A673 (cell line): ENCODE results near the gene MGARP. TPM values are rescaled to one million over a fixed set of nuclear protein-coding genes. Genes with fewer than 3 reads are reported as not detected.

Source experiments
- BruUV-seq: library from RNA; stranded (reverse); fragments of 400-500 nt; replicated peaks from 2 replicates; lab custom pipeline; 2021; lab: Mats Ljungman, UMichigan
- CTCF ChIA-PET: fragments of 300-600 bp; sonication (Branson Sonifier 250); formaldehyde crosslinking; loops from one replicate; lab custom pipeline; 2022; ENCODE audit warnings: antibody characterized with exemption; lab: Charles Lee
- POLR2A ChIA-PET: fragments of 300-600 bp; sonication (Branson Sonifier 250); formaldehyde crosslinking; loops from one replicate; lab custom pipeline; 2022; ENCODE audit warnings: antibody characterized with exemption; ENCODE audit not compliant: low non-redundant PET; lab: Charles Lee
- DNase-seq: peaks from one replicate; pipeline ENCODE4 v3.0.0-alpha.2; 2015; ENCODE audit warnings: low spot score
- H3K27ac ChIP-seq: fragments of 200-600 bp; sonication (generic); 2 replicates; pipeline ENCODE4 v1.5.1; 2016; ENCODE audit warnings: mixed run types, low read depth, mild to moderate bottlenecking, mixed read lengths, antibody characterized with exemption, low read length; ENCODE audit not compliant: poor library complexity, severe bottlenecking
- H3K27me3 ChIP-seq: fragments of 200-600 bp; sonication (generic); replicated peaks from 2 replicates; pipeline ENCODE4 v1.6.1; 2017; ENCODE audit warnings: mixed run types, low read depth, mild to moderate bottlenecking, mixed read lengths, antibody characterized with exemption, low read length; ENCODE audit not compliant: insufficient read depth, poor library complexity
- H3K36me3 ChIP-seq: fragments of 200-600 bp; sonication (generic); 2 replicates; pipeline ENCODE4 v1.6.1; 2016; ENCODE audit warnings: mixed run types, mild to moderate bottlenecking, mixed read lengths, antibody characterized with exemption, low read length; ENCODE audit not compliant: insufficient read depth, poor library complexity, severe bottlenecking
- H3K4me1 ChIP-seq: fragments of 200-600 bp; sonication (generic); 2 replicates; pipeline ENCODE4 v1.6.1; 2017; ENCODE audit warnings: mixed run types, mild to moderate bottlenecking, mixed read lengths, antibody characterized with exemption, low read length; ENCODE audit not compliant: insufficient read depth, poor library complexity, severe bottlenecking
- H3K4me3 ChIP-seq: fragments of 200-600 bp; sonication (generic); 2 replicates; pipeline ENCODE4 v1.5.1; 2016; ENCODE audit warnings: low read depth, mixed run types, mild to moderate bottlenecking, mixed read lengths, low read length; ENCODE audit not compliant: poor library complexity, severe bottlenecking
- H3K9me3 ChIP-seq: fragments of 200-600 bp; sonication (generic); 2 replicates; pipeline ENCODE4 v1.6.1; 2016; ENCODE audit warnings: mixed run types, low read depth, mild to moderate bottlenecking, mixed read lengths, antibody characterized with exemption, low read length; ENCODE audit not compliant: poor library complexity, severe bottlenecking
- EZH2 ChIP-seq: fragments of 200-600 bp; sonication (generic); IDR thresholded peaks from 2 replicates; pipeline ENCODE4 v1.6.1; 2017; ENCODE audit warnings: borderline replicate concordance, low read depth, mild to moderate bottlenecking, mixed read lengths, antibody characterized with exemption, low read length; ENCODE audit not compliant: poor library complexity, severe bottlenecking
- intact Hi-C: fragments of 100-400 bp; cut with micrococcal nuclease; formaldehyde crosslinking; loops from one replicate; pipeline ENCODE4 v1.10.0; 2022; ENCODE audit not compliant: unreplicated experiment
- total RNA-seq: library from RNA; stranded (reverse); gene quantifications from 2 replicates; pipeline ENCODE4 v1.2.3, GENCODE V29; 2021
- TF ChIP-seq, protein P1 (sequence below): fragments of 300-800, 200-600 bp; sonication (generic); conservative IDR thresholded peaks from 2 replicates; pipeline ENCODE4 v1.5.1; 2017; ENCODE audit warnings: low read depth, mild to moderate bottlenecking, antibody characterized with exemption, low read length, moderate library complexity, mixed read lengths

Gene MGARP
- total RNA-seq, 1 experiment from 2014 or later: 6.0 TPM

- POLR2A ChIA-PET: no interaction called here
- no peak overlapping the region for H3K4me3 ChIP-seq
- intact Hi-C loops: no loop called here
Measured at GRCh38 chr4:139267301-139267700, 12.7 kb downstream of the MGARP start.

GRCh38 chr4:139266583-139267257, 13.3 kb downstream of the MGARP start:
- no peak for TF ChIP-seq EZH2
- TF ChIP-seq, protein P1, sequence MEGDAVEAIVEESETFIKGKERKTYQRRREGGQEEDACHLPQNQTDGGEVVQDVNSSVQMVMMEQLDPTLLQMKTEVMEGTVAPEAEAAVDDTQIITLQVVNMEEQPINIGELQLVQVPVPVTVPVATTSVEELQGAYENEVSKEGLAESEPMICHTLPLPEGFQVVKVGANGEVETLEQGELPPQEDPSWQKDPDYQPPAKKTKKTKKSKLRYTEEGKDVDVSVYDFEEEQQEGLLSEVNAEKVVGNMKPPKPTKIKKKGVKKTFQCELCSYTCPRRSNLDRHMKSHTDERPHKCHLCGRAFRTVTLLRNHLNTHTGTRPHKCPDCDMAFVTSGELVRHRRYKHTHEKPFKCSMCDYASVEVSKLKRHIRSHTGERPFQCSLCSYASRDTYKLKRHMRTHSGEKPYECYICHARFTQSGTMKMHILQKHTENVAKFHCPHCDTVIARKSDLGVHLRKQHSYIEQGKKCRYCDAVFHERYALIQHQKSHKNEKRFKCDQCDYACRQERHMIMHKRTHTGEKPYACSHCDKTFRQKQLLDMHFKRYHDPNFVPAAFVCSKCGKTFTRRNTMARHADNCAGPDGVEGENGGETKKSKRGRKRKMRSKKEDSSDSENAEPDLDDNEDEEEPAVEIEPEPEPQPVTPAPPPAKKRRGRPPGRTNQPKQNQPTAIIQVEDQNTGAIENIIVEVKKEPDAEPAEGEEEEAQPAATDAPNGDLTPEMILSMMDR: no peak

More at GRCh38 chr4:139267301-139267700, 12.7 kb downstream of the MGARP start:
- H3K27me3 ChIP-seq: no peaks in the 10 kb centered on the region
- no peaks in the 10 kb centered on the region for H3K9me3 ChIP-seq
- DNase-seq: no peak
- TF ChIP-seq, protein P1: no peak
- no peak for TF ChIP-seq EZH2
- H3K36me3 ChIP-seq: no peaks in the 10 kb centered on the region
- no TSS peak for BruUV-seq
- peaks cover 16% of the 10 kb centered on the region for H3K4me1 ChIP-seq
- no peak overlapping the region for H3K27ac ChIP-seq
- CTCF ChIA-PET: no interaction called here

GRCh38 chr4:139266208-139266582, 13.8 kb downstream of the MGARP start:
- Histone ChIP-seq H3K27ac (peak overlapping the region; percentile 3), H3K4me3 (peak overlapping the region; percentile 4), H3K9me3 (no peaks in the 10 kb centered on the region), H3K4me1 (peaks cover 16% of the 10 kb centered on the region), H3K36me3 (no peaks in the 10 kb centered on the region), H3K27me3 (no peaks in the 10 kb centered on the region)
- TF ChIP-seq, protein P1: no peak
- TF ChIP-seq EZH2: no peak
- no TSS peak for BruUV-seq
- CTCF ChIA-PET: no interaction called here
- DNase-seq: no peak
- POLR2A ChIA-PET: interaction anchor here (0.6 kb wide), 1 partner anchor 215 kb away, joined by 3 read pairs; no protein-coding TSS in a partner anchor
- intact Hi-C loops: no loop called here

More at GRCh38 chr4:139266583-139267257, 13.3 kb downstream of the MGARP start:
- Histone ChIP-seq H3K4me3 (peak overlapping the region; percentile 4), H3K27ac (peak overlapping the region; percentile 3), H3K36me3 (no peaks in the 10 kb centered on the region), H3K9me3 (no peaks in the 10 kb centered on the region), H3K4me1 (peaks cover 16% of the 10 kb centered on the region), H3K27me3 (no peaks in the 10 kb centered on the region)
- BruUV-seq: no TSS peak
- CTCF ChIA-PET: no interaction called here
- POLR2A ChIA-PET: interaction anchor here (0.6 kb wide), 1 partner anchor 216 kb away, joined by 3 read pairs; no protein-coding TSS in a partner anchor
- peak; percentile 46 for DNase-seq
- intact Hi-C loops: no loop called here
